SK-N-SH (cell line): ENCODE data around the gene SCARF2. TPM values are rescaled to one million over a fixed set of nuclear protein-coding genes. Genes with fewer than 3 reads are reported as not detected.

Experiments
- CTCF ChIA-PET: fragments of 300-600, 350-600 bp; formaldehyde crosslinking; extraction: SDS; loops from one replicate; lab custom pipeline; 2021; lab: Yijun Ruan, JAX
- POLR2A ChIA-PET: fragments of 350-600 bp; sonication (Branson Sonifier 250); formaldehyde crosslinking; extraction: SDS; loops from one replicate; lab custom pipeline; 2020; ENCODE audit warnings: antibody characterized with exemption, inconsistent platforms; lab: Yijun Ruan, JAX
- DNase-seq: peaks from one replicate; pipeline ENCODE4 v3.0.0; 2012
- H2AFZ ChIP-seq: fragments of 200-600 bp; sonication (generic); 2 replicates; pipeline ENCODE4 v1.8.1; 2016; ENCODE audit warnings: antibody characterized with exemption, mild to moderate bottlenecking, low read depth
- H3F3A ChIP-seq: fragments of 200-600 bp; sonication (generic); replicated peaks from 2 replicates; pipeline ENCODE3; 2016; ENCODE audit warnings: antibody characterized with exemption, mild to moderate bottlenecking; ENCODE audit not compliant: insufficient read depth
- H3K27ac ChIP-seq, 2 experiments: fragments of 200-500 bp in 1 of 2; fragments of 200-600 bp in 1 of 2; sonication (Bioruptor generic) in 1 of 2; sonication (generic), shearing (Covaris generic) in 1 of 2; 2 replicates each; pipeline versions ENCODE4 v1.5.1 to v1.6.1; 2014 to 2016; ENCODE audit warnings: low read depth in 2 of 2, inconsistent platforms in 1 of 2, low read length in 1 of 2, mild to moderate bottlenecking in 1 of 2, mixed read lengths in 1 of 2
- H3K27me3 ChIP-seq: fragments of 200-600 bp; sonication (generic), shearing (Covaris generic); 2 replicates; pipeline ENCODE4 v1.6.1; 2016; ENCODE audit warnings: mixed run types; ENCODE audit not compliant: insufficient read depth
- H3K36me3 ChIP-seq, 2 experiments: fragments of 200-500 bp in 1 of 2; fragments of 200-600 bp in 1 of 2; sonication (Bioruptor generic) in 1 of 2; sonication (generic) in 1 of 2; replicated peaks in 1 of 2; 2 replicates each; pipeline versions ENCODE3 to v1.5.1; 2014 to 2016; ENCODE audit warnings: low read length in 1 of 2, mild to moderate bottlenecking in 1 of 2; ENCODE audit not compliant: insufficient read depth in 2 of 2, control insufficient read depth in 1 of 2
- H3K4me1 ChIP-seq, 2 experiments: fragments of 200-500 bp in 1 of 2; fragments of 200-600 bp in 1 of 2; sonication (Bioruptor generic) in 1 of 2; sonication (generic), shearing (Covaris generic) in 1 of 2; 2 replicates each; pipeline versions ENCODE4 v1.5.1 to v1.6.1; 2014 to 2016; ENCODE audit warnings: low read depth in 1 of 2, low read length in 1 of 2, mixed run types in 1 of 2; ENCODE audit not compliant: insufficient read depth in 2 of 2, control insufficient read depth in 1 of 2
- H3K4me2 ChIP-seq: fragments of 200-600 bp; sonication (generic), shearing (Covaris generic); 2 replicates; pipeline ENCODE4 v1.6.1; 2017; ENCODE audit warnings: mixed run types
- H3K4me3 ChIP-seq, 2 experiments: fragments of 200-500 bp in 1 of 2; fragments of 200-600 bp in 1 of 2; sonication (Bioruptor generic) in 1 of 2; sonication (generic), shearing (Covaris generic) in 1 of 2; 2 replicates each; pipeline versions ENCODE4 v1.5.1 to v1.8.1; 2014 to 2016; ENCODE audit warnings: low read depth in 2 of 2, inconsistent platforms in 1 of 2, low read length in 1 of 2, mild to moderate bottlenecking in 1 of 2, mixed read lengths in 1 of 2, moderate library complexity in 1 of 2
- H3K79me2 ChIP-seq: fragments of 200-600 bp; sonication (generic); 2 replicates; pipeline ENCODE4 v1.8.1; 2017; ENCODE audit warnings: mild to moderate bottlenecking; ENCODE audit not compliant: insufficient read depth
- H3K9ac ChIP-seq: fragments of 200-600 bp; sonication (generic); 2 replicates; pipeline ENCODE4 v1.6.1; 2017; ENCODE audit warnings: mixed run types
- H3K9me2 ChIP-seq: fragments of 200-600 bp; sonication (generic); 2 replicates; pipeline ENCODE4 v1.6.1; 2017; ENCODE audit warnings: mixed run types
- H3K9me3 ChIP-seq: fragments of 200-600 bp; sonication (generic); 2 replicates; pipeline ENCODE4 v1.6.1; 2017; ENCODE audit warnings: mixed run types, mild to moderate bottlenecking, moderate library complexity
- H4K20me1 ChIP-seq: fragments of 200-600 bp; sonication (generic); 2 replicates; pipeline ENCODE4 v1.6.1; 2017; ENCODE audit warnings: mild to moderate bottlenecking, mixed run types; ENCODE audit not compliant: insufficient read depth
- CTCF ChIP-seq: fragments of 200-600 bp; sonication (generic); IDR thresholded peaks from 2 replicates; pipeline ENCODE4 v1.6.1; 2017; ENCODE audit warnings: antibody characterized with exemption, mild to moderate bottlenecking, moderate library complexity
- EZH2phosphoT487 ChIP-seq: fragments of 200-600 bp; sonication (generic); IDR thresholded peaks from 2 replicates; pipeline ENCODE4 v1.6.1; 2017; ENCODE audit warnings: low read depth, mixed run types, mild to moderate bottlenecking, antibody characterized with exemption, moderate library complexity, borderline replicate concordance
- FOSL2 ChIP-seq: IDR thresholded peaks from 2 replicates; pipeline ENCODE4 v1.4.0; 2012; ENCODE audit warnings: low read depth, mild to moderate bottlenecking, moderate library complexity, borderline replicate concordance
- FOXJ3 ChIP-seq: sonication (generic); formaldehyde crosslinking; IDR thresholded peaks from 2 replicates; pipeline ENCODE4 v1.5.1; 2020; ENCODE audit warnings: mild to moderate bottlenecking, missing genetic modification reagents
- GABPA ChIP-seq: IDR thresholded peaks from 2 replicates; pipeline ENCODE4 v1.4.0; 2012; ENCODE audit warnings: low read depth, mild to moderate bottlenecking
- IRF3 ChIP-seq: fragments of 150-350 bp; IDR thresholded peaks from 2 replicates; pipeline ENCODE4 v1.6.1; 2016; ENCODE audit warnings: mild to moderate bottlenecking, low read depth, low read length
- JUND ChIP-seq: IDR thresholded peaks from 2 replicates; pipeline ENCODE4 v1.4.0; 2012
- MXI1 ChIP-seq: IDR thresholded peaks from 2 replicates; pipeline ENCODE4 v1.6.1; 2012; ENCODE audit warnings: mild to moderate bottlenecking, low read depth, low read length, improper control_type of control experiment
- PBX3 ChIP-seq: IDR thresholded peaks from 2 replicates; pipeline ENCODE4; 2012
- RFX5 ChIP-seq: IDR thresholded peaks from 2 replicates; pipeline ENCODE4 v1.6.1; 2012; ENCODE audit warnings: mild to moderate bottlenecking, improper control_type of control experiment, low read length
- RXRA ChIP-seq: IDR thresholded peaks from 2 replicates; pipeline ENCODE4 v1.4.0; 2012; ENCODE audit warnings: low read depth, mild to moderate bottlenecking, borderline replicate concordance
- TAF1 ChIP-seq: IDR thresholded peaks from 2 replicates; pipeline ENCODE4 v1.6.1; 2012; ENCODE audit warnings: low read depth, mild to moderate bottlenecking, low read length, moderate library complexity, borderline replicate concordance
- WGBS: methylation state at CpG from one replicate; pipeline ENCODE4 v1.1.6; 2017; ENCODE audit warnings: low lambda C conversion rate; 5-methylcytosine and 5-hydroxymethylcytosine counted together
- polyA plus RNA-seq, 3 experiments: library from polyadenylated mRNA; depleted of rRNA; stranded (reverse); fragments of >200 nt; gene quantifications; 2 replicates each; pipeline ENCODE4 v1.2.3, GENCODE V29; 2012
- TF ChIP-seq, protein P1 (sequence below): IDR thresholded peaks from 2 replicates; pipeline ENCODE4 v1.4.0; 2012; ENCODE audit warnings: low read depth
- TF ChIP-seq, protein P2 (sequence below): IDR thresholded peaks from 2 replicates; pipeline ENCODE4 v1.4.0; 2012; ENCODE audit warnings: low read depth, borderline replicate concordance

SCARF2 gene
- polyA plus RNA-seq, 1 of the 3 experiments (the other 2 are of a cell fraction) = 49.0 TPM

DNA sequence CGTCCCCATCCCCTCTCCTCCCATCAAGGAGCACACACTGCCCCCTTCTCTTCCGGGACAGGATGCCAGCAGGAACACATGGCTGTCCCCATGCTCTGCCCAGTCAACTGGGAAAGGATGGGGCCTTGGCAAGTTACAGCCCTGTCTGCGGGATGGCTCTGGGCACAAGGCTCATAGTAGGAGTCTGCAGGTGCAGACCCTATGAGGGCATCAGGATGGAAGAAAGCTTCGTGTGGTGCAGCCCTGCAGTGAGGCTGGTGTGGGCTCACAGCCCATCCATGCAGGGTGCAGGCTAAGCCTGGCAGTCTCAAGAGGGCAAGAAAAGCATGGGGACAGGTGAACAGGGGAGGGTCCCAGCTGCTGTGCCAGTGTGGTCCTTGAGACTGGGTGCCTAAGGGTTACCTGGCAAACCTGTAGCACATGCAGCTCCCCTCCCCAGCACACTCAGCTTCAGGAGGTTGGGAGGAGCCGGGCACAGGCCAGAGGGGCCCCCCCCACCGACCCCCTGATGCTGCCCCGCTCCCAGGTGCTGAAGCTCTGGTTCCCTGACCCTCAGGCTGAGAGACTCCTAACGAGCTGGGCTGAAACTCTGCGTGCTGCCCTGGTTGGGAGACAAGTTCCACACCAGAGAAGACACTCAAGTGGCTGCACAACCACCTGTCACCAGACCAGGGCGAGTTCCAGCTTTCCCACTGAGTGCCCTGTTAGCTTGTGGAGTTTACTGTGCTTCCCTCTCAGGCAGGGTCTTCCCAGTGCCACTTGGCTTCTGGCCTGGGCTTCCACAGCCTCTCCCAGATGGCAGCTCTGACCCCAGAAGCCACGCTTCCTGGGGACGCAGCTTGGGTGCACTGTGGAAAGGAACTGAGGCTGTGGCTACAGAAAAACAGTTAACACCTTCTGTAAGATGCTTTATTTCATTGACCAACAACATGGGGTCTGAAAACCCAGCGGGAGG lies 3.3 kb upstream of the SCARF2 start (continued):
- TF ChIP-seq PBX3 (no peak), MXI1 (no peak), CTCF (no peak)

GRCh38 chr22:20439928-20440575 lies 2.4 kb upstream of the SCARF2 start:
- Histone ChIP-seq H3K27ac (no peak overlapping the region), H3K27me3 (no peaks in the 10 kb centered on the region), H3K4me2 (no peak overlapping the region), H3F3A (peaks cover 7% of the 10 kb centered on the region), H3K36me3 (peaks cover 0 to 5% of the 10 kb centered on the region in 2 experiments), H3K9ac (no peak overlapping the region), H4K20me1 (peaks cover 11% of the 10 kb centered on the region), H3K4me1 (peaks cover 15 to 22% of the 10 kb centered on the region in 2 experiments; a peak in 3 of 4 replicates), H3K9me2 (no peaks in the 10 kb centered on the region), H3K79me2 (peaks cover 24% of the 10 kb centered on the region), H3K4me3 (no peak overlapping the region), H3K9me3 (no peaks in the 10 kb centered on the region), H2AFZ (no peak overlapping the region)
- CTCF ChIA-PET = interaction anchor here (0.8 to 4.2 kb wide), 3 partner anchors 14 to 22 kb away, joined by 3 to 21 read pairs (median 7); no protein-coding TSS in a partner anchor
- WGBS = 93% methylated on average over 3 of the region's 5 CpGs
- TF ChIP-seq FOSL2 = no peak
- TF ChIP-seq JUND = no peak
- POLR2A ChIA-PET = no interaction called here
- no peak for DNase-seq

DNA sequence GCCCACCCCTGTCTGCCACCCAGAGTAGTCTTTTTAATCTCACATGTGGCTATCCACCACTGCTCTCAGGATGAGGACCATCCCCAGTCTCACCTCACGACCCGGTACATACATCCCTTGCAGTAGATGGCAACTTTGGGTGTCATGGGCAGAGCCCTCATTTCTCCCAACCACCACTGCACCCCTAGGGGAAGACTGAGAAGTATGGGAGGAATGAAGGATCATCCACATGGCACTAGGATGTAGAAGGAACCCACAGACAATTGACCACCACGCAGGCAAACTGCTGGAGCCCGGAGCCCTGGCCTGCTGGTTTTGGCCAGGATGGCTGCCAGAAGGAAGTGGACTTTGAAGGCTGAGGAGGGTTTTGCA lies 1.9 kb upstream of the SCARF2 start:
- POLR2A ChIA-PET = no interaction called here
- Histone ChIP-seq H4K20me1 (peaks cover 16% of the 10 kb centered on the region), H3K27me3 (no peaks in the 10 kb centered on the region), H2AFZ (no peak overlapping the region), H3K9me2 (no peaks in the 10 kb centered on the region), H3K4me2 (no peak overlapping the region), H3F3A (peaks cover 7% of the 10 kb centered on the region), H3K9ac (no peak overlapping the region), H3K9me3 (no peaks in the 10 kb centered on the region), H3K4me3 (no peak overlapping the region), H3K27ac (no peak overlapping the region), H3K4me1 (peaks cover 19 to 27% of the 10 kb centered on the region in 2 experiments; a peak in 3 of 4 replicates), H3K36me3 (peaks cover 0 to 5% of the 10 kb centered on the region in 2 experiments), H3K79me2 (peaks cover 29% of the 10 kb centered on the region)
- DNase-seq = no peak
- 100% methylated on average over 4 of the region's 4 CpGs for WGBS
- CTCF ChIA-PET = interaction anchor here (1.7 to 4.2 kb wide), 2 partner anchors 17 to 22 kb away, joined by 6 to 21 read pairs; no protein-coding TSS in a partner anchor
- TF ChIP-seq, protein P1, sequence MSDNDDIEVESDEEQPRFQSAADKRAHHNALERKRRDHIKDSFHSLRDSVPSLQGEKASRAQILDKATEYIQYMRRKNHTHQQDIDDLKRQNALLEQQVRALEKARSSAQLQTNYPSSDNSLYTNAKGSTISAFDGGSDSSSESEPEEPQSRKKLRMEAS = no peak
- TF ChIP-seq TAF1 = no peak
- no peak for TF ChIP-seq RXRA
- TF ChIP-seq, protein P2, sequence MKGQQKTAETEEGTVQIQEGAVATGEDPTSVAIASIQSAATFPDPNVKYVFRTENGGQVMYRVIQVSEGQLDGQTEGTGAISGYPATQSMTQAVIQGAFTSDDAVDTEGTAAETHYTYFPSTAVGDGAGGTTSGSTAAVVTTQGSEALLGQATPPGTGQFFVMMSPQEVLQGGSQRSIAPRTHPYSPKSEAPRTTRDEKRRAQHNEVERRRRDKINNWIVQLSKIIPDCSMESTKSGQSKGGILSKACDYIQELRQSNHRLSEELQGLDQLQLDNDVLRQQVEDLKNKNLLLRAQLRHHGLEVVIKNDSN = no peak
- no peak for TF ChIP-seq RFX5
- TF ChIP-seq FOXJ3 = no peak
- no peak for TF ChIP-seq PBX3
- TF ChIP-seq IRF3 = no peak
- TF ChIP-seq EZH2phosphoT487 = no peak
- no peak for TF ChIP-seq GABPA
